GM23338 (cell line): Measurements from ENCODE around the gene STXBP5L.

Source experiments
- CREB1 ChIP-seq: fragments of 250-450 bp; sonication (Bioruptor Pico); IDR thresholded peaks from 2 replicates; pipeline ENCODE4 v1.5.0; 2020; ENCODE audit warnings: low read depth, mild to moderate bottlenecking, moderate library complexity
- CTCF ChIP-seq, 2 experiments: fragments of 200-600 bp in 1 of 2; sonication (generic) in 1 of 2; conservative IDR thresholded peaks; 2 replicates each; pipeline versions ENCODE4 v1.5.1 to v1.6.1; 2016 to 2017; ENCODE audit warnings: antibody characterized with exemption in 2 of 2, low read depth in 2 of 2, mild to moderate bottlenecking in 2 of 2, moderate library complexity in 1 of 2
- EZH2 ChIP-seq: fragments of 200-600 bp; sonication (generic); IDR thresholded peaks from one replicate; pipeline ENCODE4 v1.8.0; 2017; ENCODE audit warnings: antibody characterized with exemption, mild to moderate bottlenecking, low read depth; ENCODE audit not compliant: unreplicated experiment
- EZH2phosphoT487 ChIP-seq: fragments of 200-600 bp; sonication (generic); IDR thresholded peaks from one replicate; pipeline ENCODE4 v1.8.1; 2018; ENCODE audit warnings: antibody characterized with exemption; ENCODE audit not compliant: unreplicated experiment
- NANOG ChIP-seq: IDR thresholded peaks from 2 replicates; pipeline ENCODE4 v1.6.1; 2016; ENCODE audit warnings: antibody characterized with exemption, borderline replicate concordance
- POLR2AphosphoS5 ChIP-seq: IDR thresholded peaks from 2 replicates; pipeline ENCODE4 v1.6.1; 2016; ENCODE audit warnings: antibody characterized with exemption, low read depth

DNA sequence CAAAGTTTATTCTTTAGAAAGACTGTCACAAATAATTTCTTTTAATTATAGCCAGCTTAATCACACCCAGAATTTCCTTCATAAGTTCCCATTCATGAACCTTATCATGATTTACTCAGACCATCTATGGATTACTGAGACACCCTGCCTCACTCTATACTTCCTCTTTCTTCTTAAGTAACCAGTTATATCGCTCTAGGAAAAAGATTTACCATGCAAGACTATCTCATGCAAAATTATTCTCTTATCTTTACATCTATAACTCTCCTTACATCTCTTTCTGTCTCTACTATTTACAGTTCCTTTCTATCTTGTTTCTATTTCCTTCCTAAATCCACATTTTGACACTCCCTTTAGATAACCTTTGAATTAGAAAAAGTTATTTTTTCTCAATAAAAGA is 321.0 kb downstream of the STXBP5L start:
- TF ChIP-seq CTCF (conservative IDR thresholded peaks at IDR 0.05; ENCODE audit: low read depth in 2 of 2) (no peak), POLR2AphosphoS5 (no peak), CREB1 (CRISPR knock-in tag) (no peak), EZH2 (no peak), EZH2phosphoT487 (no peak), NANOG (no peak)
